A673 (cell line): Measurements from ENCODE around the gene ZNF142.

ENCODE experiments used
- EZH2 ChIP-seq: fragments of 200-600 bp; sonication (generic); IDR thresholded peaks from 2 replicates; pipeline ENCODE4 v1.6.1; 2017; ENCODE audit warnings: borderline replicate concordance, low read depth, mild to moderate bottlenecking, mixed read lengths, antibody characterized with exemption, low read length; ENCODE audit not compliant: poor library complexity, severe bottlenecking
- TF ChIP-seq, protein P1 (sequence below): fragments of 300-800, 200-600 bp; sonication (generic); conservative IDR thresholded peaks from 2 replicates; pipeline ENCODE4 v1.5.1; 2017; ENCODE audit warnings: low read depth, mild to moderate bottlenecking, antibody characterized with exemption, low read length, moderate library complexity, mixed read lengths

DNA sequence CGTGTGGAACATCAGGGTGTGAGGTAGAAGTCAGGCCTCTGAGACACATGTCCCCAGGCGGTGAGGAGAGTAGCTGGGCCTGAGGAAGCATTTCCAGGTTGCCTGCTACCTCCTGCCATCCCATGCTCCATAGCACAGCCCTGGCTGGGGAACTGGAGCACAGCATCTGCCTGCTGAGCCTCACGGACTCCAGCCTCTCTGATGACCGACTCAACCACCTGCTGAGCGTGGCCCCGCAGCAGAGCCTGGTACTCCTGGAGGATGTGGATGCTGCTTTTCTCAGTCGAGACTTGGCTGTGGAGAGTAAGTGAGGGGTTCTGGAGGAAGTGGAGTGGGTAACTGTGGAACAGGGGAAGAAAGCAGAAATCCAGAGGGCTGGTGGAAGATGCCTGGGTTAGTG is 3.0 kb upstream of the ZNF142 start:
- TF ChIP-seq, protein P1, sequence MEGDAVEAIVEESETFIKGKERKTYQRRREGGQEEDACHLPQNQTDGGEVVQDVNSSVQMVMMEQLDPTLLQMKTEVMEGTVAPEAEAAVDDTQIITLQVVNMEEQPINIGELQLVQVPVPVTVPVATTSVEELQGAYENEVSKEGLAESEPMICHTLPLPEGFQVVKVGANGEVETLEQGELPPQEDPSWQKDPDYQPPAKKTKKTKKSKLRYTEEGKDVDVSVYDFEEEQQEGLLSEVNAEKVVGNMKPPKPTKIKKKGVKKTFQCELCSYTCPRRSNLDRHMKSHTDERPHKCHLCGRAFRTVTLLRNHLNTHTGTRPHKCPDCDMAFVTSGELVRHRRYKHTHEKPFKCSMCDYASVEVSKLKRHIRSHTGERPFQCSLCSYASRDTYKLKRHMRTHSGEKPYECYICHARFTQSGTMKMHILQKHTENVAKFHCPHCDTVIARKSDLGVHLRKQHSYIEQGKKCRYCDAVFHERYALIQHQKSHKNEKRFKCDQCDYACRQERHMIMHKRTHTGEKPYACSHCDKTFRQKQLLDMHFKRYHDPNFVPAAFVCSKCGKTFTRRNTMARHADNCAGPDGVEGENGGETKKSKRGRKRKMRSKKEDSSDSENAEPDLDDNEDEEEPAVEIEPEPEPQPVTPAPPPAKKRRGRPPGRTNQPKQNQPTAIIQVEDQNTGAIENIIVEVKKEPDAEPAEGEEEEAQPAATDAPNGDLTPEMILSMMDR: no peak
- TF ChIP-seq EZH2: no peak
